Endothelial cell of umbilical vein (primary cell): ENCODE results near the gene MINDY4B.

ENCODE experiments used
- CTCF ChIP-seq, 2 donors: IDR thresholded peaks; 1 replicate in 1 of 2; 2 replicates in 1 of 2; pipeline ENCODE4 v1.5.1; 2011; ENCODE audit warnings: low read length in 2 of 2, mild to moderate bottlenecking in 2 of 2, moderate library complexity in 2 of 2, control low read depth in 1 of 2, inconsistent platforms in 1 of 2, low read depth in 1 of 2; ENCODE audit not compliant: insufficient read depth in 1 of 2; ENCODE audit errors: extremely low read depth in 1 of 2
- EZH2 ChIP-seq: IDR thresholded peaks from 2 replicates; pipeline ENCODE4 v1.6.1; 2012; ENCODE audit warnings: borderline replicate concordance, low read depth, mild to moderate bottlenecking, moderate library complexity, low read length, inconsistent platforms; ENCODE audit not compliant: severe bottlenecking
- FOS ChIP-seq: IDR thresholded peaks from 2 replicates; pipeline ENCODE4 v1.6.1; 2011; ENCODE audit warnings: mild to moderate bottlenecking, low read length, moderate library complexity, borderline replicate concordance; ENCODE audit not compliant: insufficient read depth
- GATA2 ChIP-seq: IDR thresholded peaks from 2 replicates; pipeline ENCODE4 v1.7.0; 2011; ENCODE audit warnings: low read depth, mild to moderate bottlenecking, moderate library complexity, mixed read lengths, low read length; ENCODE audit not compliant: insufficient read length, insufficient read depth
- MAX ChIP-seq: IDR thresholded peaks from 2 replicates; pipeline ENCODE4 v1.6.1; 2011; ENCODE audit not compliant: insufficient read depth, insufficient read length
- MYC ChIP-seq: IDR thresholded peaks from one replicate; pipeline ENCODE4 v1.6.1; 2011; ENCODE audit warnings: mild to moderate bottlenecking, low read depth, low read length
- POLR2A ChIP-seq: IDR thresholded peaks from 2 replicates; pipeline ENCODE4 v1.6.1; 2012; ENCODE audit warnings: low read depth, mild to moderate bottlenecking, control low read depth, low read length
- POLR2AphosphoS5 ChIP-seq: IDR thresholded peaks from 2 replicates; pipeline ENCODE4 v1.6.1; 2012; ENCODE audit warnings: low read depth, mild to moderate bottlenecking, control low read depth, low read length, moderate library complexity; ENCODE audit not compliant: insufficient read depth

- no peak for TF ChIP-seq FOS
- no peak for TF ChIP-seq EZH2
- TF ChIP-seq CTCF (IDR thresholded peaks at IDR 0.05; ENCODE audit: extremely low read depth in 1 of 2, insufficient read depth in 1 of 2, low read depth in 1 of 2, low read length in 2 of 2): no peak
- no peak for TF ChIP-seq POLR2A
- no peak for TF ChIP-seq GATA2
- TF ChIP-seq POLR2AphosphoS5: no peak
- TF ChIP-seq MAX: no peak
- TF ChIP-seq MYC: no peak
These were observed 2.3 kb downstream of the MINDY4B start for GRCh38 chr3:150902988-150903387.
